H54 (cell line): ENCODE results near the gene RGL1.

Source experiments
- DNase-seq: peaks from one replicate; pipeline ENCODE4 v3.0.0; 2011; ENCODE audit warnings: low spot score, mixed read lengths; ENCODE audit not compliant: insufficient read length
- FAIRE-seq: peaks from 3 replicates; lab custom pipeline; 2011; peaks lifted over from hg19 to GRCh38; lab: Jason Lieb, UNC
- POLR2A ChIP-seq: IDR thresholded peaks from 2 replicates; pipeline ENCODE4 v1.6.1; 2011; ENCODE audit warnings: low read depth, mild to moderate bottlenecking, low read length

The RGL1 gene

DNA sequence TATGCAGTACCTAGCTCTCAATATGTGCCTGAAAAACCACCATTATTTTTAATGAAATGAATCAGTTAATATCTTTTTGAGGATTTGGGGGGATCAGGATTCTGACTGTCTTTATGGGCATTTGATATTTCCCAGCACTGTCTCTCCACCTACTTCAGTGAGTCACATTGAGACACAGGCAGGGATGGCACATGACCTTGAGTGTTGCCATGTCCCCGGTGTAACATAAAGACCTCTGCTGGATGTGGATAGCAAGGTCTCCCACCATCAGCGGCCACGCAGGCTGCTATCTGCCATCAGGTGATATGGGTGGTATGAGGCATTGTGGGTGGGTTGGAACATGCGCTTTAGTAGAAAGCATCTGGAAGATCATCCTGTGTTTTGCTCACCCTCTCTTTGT, 103.2 kb downstream of the RGL1 start:
- DNase-seq: no peak
- no peak for FAIRE-seq
- TF ChIP-seq POLR2A: no peak

DNA sequence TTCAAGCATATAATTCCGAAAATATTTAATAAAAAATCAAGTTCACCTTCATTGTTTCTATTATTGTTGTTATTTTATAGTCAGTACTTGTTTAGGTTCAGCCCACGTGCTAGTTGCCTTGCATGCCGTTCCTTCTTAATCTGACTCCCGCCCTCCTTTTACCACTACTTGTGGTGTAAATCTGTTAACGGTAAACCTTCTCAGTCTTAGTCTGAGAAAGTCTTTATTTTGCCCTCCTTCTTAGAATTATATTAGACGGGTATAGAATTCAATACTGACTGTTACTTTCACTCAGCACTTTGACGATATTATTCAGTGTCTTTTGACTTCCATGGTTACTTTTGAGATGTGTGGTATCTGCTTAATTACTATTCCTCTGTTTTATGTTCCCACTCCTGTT, 104.8 kb downstream of the RGL1 start:
- TF ChIP-seq POLR2A: no peak
- FAIRE-seq: no peak
- no peak for DNase-seq

DNA sequence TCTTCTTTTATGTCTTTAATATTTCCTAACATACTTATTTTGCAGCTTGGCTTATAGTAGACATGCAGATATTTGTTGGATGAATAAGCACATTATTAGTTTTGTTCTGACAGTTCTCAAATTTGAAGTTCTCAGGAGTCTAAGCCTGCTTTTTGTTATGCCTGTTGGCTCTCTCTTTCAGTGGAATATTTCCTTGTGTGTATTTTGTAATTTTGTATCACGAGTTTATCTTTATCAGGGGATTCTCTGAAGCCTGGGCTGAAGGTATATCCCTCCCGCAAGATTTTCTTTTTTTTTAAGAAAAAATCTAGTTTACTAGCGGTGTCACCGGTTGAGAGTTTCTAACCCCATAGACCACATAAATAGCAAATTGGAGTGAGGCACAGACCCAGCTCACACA, 105.9 kb downstream of the RGL1 start:
- DNase-seq: no peak
- no peak for FAIRE-seq
- no peak for TF ChIP-seq POLR2A

GRCh38 chr1:183911285-183911684, 106.4 kb downstream of the RGL1 start:
- FAIRE-seq: no peak
- no peak for TF ChIP-seq POLR2A
- no peak for DNase-seq

GRCh38 chr1:183912265-183912886, 107.5 kb downstream of the RGL1 start:
- no peak for FAIRE-seq

GRCh38 chr1:183913567-183913993, 108.7 kb downstream of the RGL1 start:
- DNase-seq (no peak), FAIRE-seq (no peak)
- no peak for TF ChIP-seq POLR2A

More at GRCh38 chr1:183912265-183912886, 107.5 kb downstream of the RGL1 start:
- no peak for DNase-seq
- no peak for TF ChIP-seq POLR2A

DNA sequence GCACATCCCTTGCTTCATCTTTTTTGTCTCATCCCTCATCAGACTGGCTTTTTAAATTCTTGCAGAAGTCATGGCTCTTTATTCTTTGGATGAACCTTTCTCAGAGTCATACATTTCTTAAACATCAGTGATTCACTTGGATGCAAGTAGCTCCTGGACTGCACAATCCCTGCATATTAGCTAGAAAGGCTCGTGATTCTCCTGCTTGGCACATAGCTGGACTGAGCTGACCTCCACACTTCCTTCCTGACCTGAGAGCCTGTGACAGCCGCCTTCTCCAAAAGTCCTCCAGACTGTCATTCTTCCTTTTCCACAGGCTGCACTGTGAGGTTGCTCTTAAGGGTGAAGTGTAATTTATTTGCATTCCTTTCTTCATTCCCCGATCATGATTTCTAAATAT, 109.4 kb downstream of the RGL1 start:
- TF ChIP-seq POLR2A: no peak
- DNase-seq (no peak), FAIRE-seq (no peak)

GRCh38 chr1:183914891-183915290, 110.0 kb downstream of the RGL1 start:
- no peak for TF ChIP-seq POLR2A
- DNase-seq: no peak
- no peak for FAIRE-seq

DNA sequence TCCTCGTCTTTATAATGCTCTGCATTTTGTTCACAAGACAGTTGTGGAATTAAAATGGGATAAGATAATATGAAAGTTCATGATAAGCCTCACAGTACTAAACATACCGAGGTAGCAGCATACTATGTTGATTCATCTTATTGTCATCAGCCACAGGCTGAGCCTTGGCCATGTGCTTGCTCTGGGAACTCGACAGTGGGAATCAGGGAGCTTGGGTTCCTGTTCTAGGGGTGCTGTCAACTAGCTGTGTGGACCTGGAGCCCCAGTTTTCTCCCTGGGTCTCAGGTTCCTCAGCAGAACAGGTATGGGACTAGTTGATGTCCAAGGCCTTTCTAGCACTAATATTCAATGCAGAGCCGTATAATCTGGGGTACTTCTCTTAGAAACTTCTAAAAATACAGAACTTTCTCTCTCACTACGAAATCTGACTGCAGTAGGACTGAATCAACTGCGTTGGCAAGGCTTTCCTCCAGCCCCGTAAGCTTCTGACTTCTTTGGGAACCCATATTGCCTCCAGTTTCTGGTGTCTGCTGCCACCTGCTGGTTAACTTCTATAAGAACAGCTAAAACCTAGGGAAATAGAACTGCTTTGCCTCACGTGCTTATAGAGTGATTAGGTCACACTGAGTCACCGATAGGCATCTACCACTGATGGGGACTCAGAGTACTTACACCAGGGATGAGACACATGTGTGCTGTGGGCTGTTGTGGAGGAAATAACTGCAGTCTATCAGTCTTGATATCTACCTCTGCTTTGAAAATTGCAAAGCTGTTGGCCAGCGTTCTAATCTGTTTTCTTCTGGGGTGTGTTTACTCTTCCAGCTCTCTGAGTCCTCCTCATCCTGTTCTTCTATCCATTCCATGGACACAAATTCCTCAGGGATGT, 110.9 kb downstream of the RGL1 start:
- peak; percentile 90 for FAIRE-seq
- peak; percentile 83 for DNase-seq
- TF ChIP-seq POLR2A: no peak

DNA sequence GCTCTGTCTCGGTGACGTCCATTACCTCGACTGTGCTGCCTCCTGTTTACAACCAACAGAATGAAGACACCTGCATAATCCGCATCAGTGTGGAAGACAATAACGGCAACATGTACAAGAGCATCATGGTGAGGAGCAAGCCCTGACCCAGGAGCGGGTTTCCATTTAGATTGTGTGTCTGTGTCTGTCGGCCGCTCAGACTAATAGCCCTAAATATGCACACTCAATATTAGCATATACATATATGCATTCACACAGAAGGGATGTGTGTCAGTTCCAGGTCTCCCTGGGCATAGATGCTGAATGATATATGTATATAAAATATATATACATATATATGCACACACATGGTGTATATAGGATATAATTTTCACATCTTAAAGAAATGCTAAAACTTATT, 111.7 kb downstream of the RGL1 start:
- TF ChIP-seq POLR2A: no peak
- no peak for FAIRE-seq
- no peak for DNase-seq

GRCh38 chr1:183918589-183918988, 113.7 kb downstream of the RGL1 start:
- no peak for DNase-seq
- no peak for FAIRE-seq
- TF ChIP-seq POLR2A: no peak

DNA sequence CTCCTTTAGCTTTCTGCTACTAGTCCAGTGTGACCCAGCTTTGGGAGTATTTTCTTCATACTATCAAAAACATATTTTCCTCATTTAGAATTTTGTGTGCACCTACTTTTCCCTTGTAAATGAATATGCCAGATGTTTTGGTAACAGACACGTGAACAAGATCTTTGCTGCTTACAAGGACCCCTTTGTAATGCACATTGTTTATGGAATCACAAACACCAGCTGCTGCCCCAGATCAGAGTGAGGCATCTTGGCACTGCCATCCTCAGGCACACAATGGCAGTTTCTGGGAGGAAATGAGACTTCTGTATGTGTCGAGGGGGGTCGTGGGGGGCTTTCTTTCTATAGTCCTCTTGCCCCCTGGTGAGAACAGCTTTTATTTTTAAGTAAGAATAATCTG, 115.7 kb downstream of the RGL1 start:
- TF ChIP-seq POLR2A: no peak
- DNase-seq: no peak
- FAIRE-seq: no peak

DNA sequence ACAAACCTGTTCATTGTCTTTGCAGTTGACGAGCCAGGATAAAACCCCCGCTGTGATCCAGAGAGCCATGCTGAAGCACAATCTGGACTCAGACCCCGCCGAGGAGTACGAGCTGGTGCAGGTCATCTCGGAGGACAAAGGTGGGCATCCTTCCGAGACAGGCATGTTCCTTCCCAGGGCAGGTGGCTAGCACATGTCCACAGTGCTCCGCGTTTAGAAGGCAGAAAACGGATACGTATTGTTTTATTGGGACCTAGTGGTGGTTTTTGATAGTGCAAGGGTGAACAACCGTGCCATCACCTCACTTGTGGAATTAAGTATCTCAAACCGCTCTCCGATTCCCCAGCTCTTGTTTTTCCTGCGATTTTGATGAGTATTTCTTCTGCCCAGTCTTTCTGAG, 117.3 kb downstream of the RGL1 start:
- no peak for TF ChIP-seq POLR2A
- no peak for DNase-seq
- FAIRE-seq: no peak

DNA sequence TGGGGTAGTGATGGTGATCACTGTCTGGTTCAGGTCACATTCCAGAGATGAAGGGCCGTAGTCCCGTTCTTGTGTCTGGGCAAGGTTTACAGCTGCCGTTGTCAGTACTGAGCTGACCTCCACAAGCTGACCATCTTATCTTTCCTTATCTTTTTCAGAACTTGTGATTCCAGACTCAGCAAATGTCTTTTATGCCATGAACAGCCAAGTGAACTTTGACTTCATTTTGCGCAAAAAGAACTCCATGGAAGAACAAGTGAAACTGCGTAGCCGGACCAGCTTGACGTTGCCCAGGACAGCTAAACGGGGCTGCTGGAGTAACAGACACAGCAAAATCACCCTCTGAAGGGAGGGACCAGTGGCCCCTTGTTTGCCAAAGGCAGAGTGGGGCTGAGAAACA, 121.0 kb downstream of the RGL1 start:
- FAIRE-seq: no peak
- no peak for DNase-seq
- no peak for TF ChIP-seq POLR2A

GRCh38 chr1:183926983-183927382, 122.1 kb downstream of the RGL1 start:
- FAIRE-seq (no peak), DNase-seq (no peak)
- no peak for TF ChIP-seq POLR2A
